MM.1S (cell line): ENCODE data around the gene HSFY2.
"Not testable (repeated sequence)": the region's sequence is repeated elsewhere in the genome, so short reads cannot be mapped to it uniquely, and the experiment has no call there.

Experiments
- DNase-seq: peaks from one replicate; pipeline ENCODE4 v3.0.0-alpha.2; 2015
- H2AFZ ChIP-seq: fragments of 300-600 bp; sonication (generic); 2 replicates; pipeline ENCODE4 v1.6.0; 2016; ENCODE audit warnings: antibody characterized with exemption, low read length
- H3F3A ChIP-seq: fragments of 300-600 bp; sonication (generic); 2 replicates; pipeline ENCODE4 v1.6.1; 2016; ENCODE audit warnings: mild to moderate bottlenecking, antibody characterized with exemption, low read length, moderate library complexity, mixed read lengths; ENCODE audit not compliant: insufficient read depth
- H3K27ac ChIP-seq: fragments of 300-600 bp; sonication (generic); 2 replicates; pipeline ENCODE4 v1.5.1; 2016; ENCODE audit warnings: mild to moderate bottlenecking, low read length
- H3K27me3 ChIP-seq: fragments of 300-600 bp; sonication (generic); replicated peaks from 2 replicates; pipeline ENCODE4 v1.6.0; 2016; ENCODE audit warnings: low read length; ENCODE audit not compliant: insufficient read depth
- H3K36me3 ChIP-seq: fragments of 300-600 bp; sonication (generic); replicated peaks from 2 replicates; pipeline ENCODE4 v1.6.1; 2016; ENCODE audit warnings: mild to moderate bottlenecking, low read length, mixed read lengths; ENCODE audit not compliant: insufficient read depth
- H3K4me1 ChIP-seq: fragments of 300-600 bp; sonication (generic); 2 replicates; pipeline ENCODE4 v1.6.1; 2016; ENCODE audit warnings: low read length, mixed read lengths
- H3K4me2 ChIP-seq: fragments of 300-600 bp; sonication (generic); 2 replicates; pipeline ENCODE4 v1.6.0; 2016; ENCODE audit warnings: low read depth, low read length
- H3K4me3 ChIP-seq: fragments of 300-600 bp; sonication (generic); 2 replicates; pipeline ENCODE4 v1.5.1; 2016; ENCODE audit warnings: low read length, mixed read lengths
- H3K79me2 ChIP-seq: fragments of 300-600 bp; sonication (generic); 2 replicates; pipeline ENCODE4 v1.6.1; 2016; ENCODE audit warnings: mixed run types, low read length, mixed read lengths
- H3K9ac ChIP-seq: fragments of 300-600 bp; sonication (generic); 2 replicates; pipeline ENCODE4 v1.6.1; 2016; ENCODE audit warnings: low read length, mixed read lengths
- H3K9me2 ChIP-seq: fragments of 300-600 bp; sonication (generic); replicated peaks from 2 replicates; pipeline ENCODE4 v1.6.1; 2016; ENCODE audit warnings: mild to moderate bottlenecking, low read length, mixed read lengths; ENCODE audit not compliant: insufficient read depth
- H3K9me3 ChIP-seq: fragments of 300-600 bp; sonication (generic); replicated peaks from 2 replicates; pipeline ENCODE4 v1.6.1; 2016; ENCODE audit warnings: mild to moderate bottlenecking, low read length, mixed read lengths; ENCODE audit not compliant: insufficient read depth
- H4K20me1 ChIP-seq: fragments of 300-600 bp; sonication (generic); 2 replicates; pipeline ENCODE4 v1.6.1; 2016; ENCODE audit warnings: mild to moderate bottlenecking, low read length, moderate library complexity, mixed read lengths; ENCODE audit not compliant: insufficient read depth

The HSFY2 gene

GRCh38 chrY:18773635-18774034, at the start of gene HSFY2:
HSFY2 (minus strand) TSS chrY:18773735; CDS start chrY:18773618, 117 bp downstream.
- not testable (repeated sequence) for H3K79me2 ChIP-seq, H3K4me3 ChIP-seq, H4K20me1 ChIP-seq, H3K9me2 ChIP-seq, H3K9ac ChIP-seq, H3F3A ChIP-seq, H3K36me3 ChIP-seq, H3K27me3 ChIP-seq, H3K4me1 ChIP-seq, H3K9me3 ChIP-seq, DNase-seq, H3K27ac ChIP-seq, H3K4me2 ChIP-seq, H2AFZ ChIP-seq

- not testable (repeated sequence) for H3K4me1 ChIP-seq, H3K36me3 ChIP-seq, H3K9me3 ChIP-seq, DNase-seq, H3K4me2 ChIP-seq, H3K9ac ChIP-seq, H3K79me2 ChIP-seq, H2AFZ ChIP-seq, H3F3A ChIP-seq, H3K9me2 ChIP-seq, H3K27ac ChIP-seq, H3K27me3 ChIP-seq, H4K20me1 ChIP-seq, H3K4me3 ChIP-seq
Measured at GRCh38 chrY:18815751-18816150, 42.2 kb upstream of the HSFY2 start.

GRCh38 chrY:18788757-18789406, 15.3 kb upstream of the HSFY2 start:
- H3F3A ChIP-seq, H3K4me3 ChIP-seq, H3K9me2 ChIP-seq, H3K27ac ChIP-seq, H4K20me1 ChIP-seq, H2AFZ ChIP-seq, H3K4me1 ChIP-seq, H3K27me3 ChIP-seq, H3K9me3 ChIP-seq, H3K9ac ChIP-seq, H3K79me2 ChIP-seq, H3K4me2 ChIP-seq, DNase-seq, H3K36me3 ChIP-seq: not testable (repeated sequence)

- H3K4me2 ChIP-seq, H3K4me3 ChIP-seq, H2AFZ ChIP-seq, H3K79me2 ChIP-seq, H3K27ac ChIP-seq, H3K9ac ChIP-seq, H3K36me3 ChIP-seq, H3K27me3 ChIP-seq, H3K9me2 ChIP-seq, H3K4me1 ChIP-seq, DNase-seq, H3F3A ChIP-seq, H4K20me1 ChIP-seq, H3K9me3 ChIP-seq: not testable (repeated sequence)
Measured at GRCh38 chrY:18754077-18754476, 19.5 kb downstream of the HSFY2 start.

GRCh38 chrY:18753133-18753815, 20.3 kb downstream of the HSFY2 start:
- H3K27me3 ChIP-seq, H3K4me3 ChIP-seq, H3K9me2 ChIP-seq, H3K4me1 ChIP-seq, H3K79me2 ChIP-seq, H2AFZ ChIP-seq, H3K9me3 ChIP-seq, DNase-seq, H3K27ac ChIP-seq, H3F3A ChIP-seq, H4K20me1 ChIP-seq, H3K9ac ChIP-seq, H3K36me3 ChIP-seq, H3K4me2 ChIP-seq: not testable (repeated sequence)

GRCh38 chrY:18723714-18724113, 49.8 kb downstream of the HSFY2 start:
- not testable (repeated sequence) for DNase-seq

More at GRCh38 chrY:18723714-18724113, 49.8 kb downstream of the HSFY2 start:
- not testable (repeated sequence) for H3K4me2 ChIP-seq, H3K9me3 ChIP-seq, H4K20me1 ChIP-seq, H3K27ac ChIP-seq, H3K4me1 ChIP-seq, H3K79me2 ChIP-seq, H3F3A ChIP-seq, H3K9me2 ChIP-seq, H3K9ac ChIP-seq, H3K27me3 ChIP-seq, H2AFZ ChIP-seq, H3K4me3 ChIP-seq, H3K36me3 ChIP-seq
